Activated CD4-positive, alpha-beta T cell treated with anti-CD3 and anti-CD28 coated beads for 48 hours (primary cell): ENCODE data around the gene HIPK2.
"Not testable (repeated sequence)": the region's sequence is repeated elsewhere in the genome, so short reads cannot be mapped to it uniquely, and the experiment has no call there.

Experiments
- DNase-seq: peaks from one replicate; pipeline ENCODE4 v3.0.0-alpha.2; 2020

The HIPK2 gene

GRCh38 chr7:139559364-139560105, 218.3 kb downstream of the HIPK2 start:
- DNase-seq = no peak

GRCh38 chr7:139557857-139558581, 219.8 kb downstream of the HIPK2 start:
- no peak for DNase-seq

GRCh38 chr7:139553991-139554700, 223.7 kb downstream of the HIPK2 start:
- DNase-seq = not testable (repeated sequence)

GRCh38 chr7:139548302-139549028, 229.3 kb downstream of the HIPK2 start:
- no peak for DNase-seq

- no peak for DNase-seq
These were observed 233.2 kb downstream of the HIPK2 start for GRCh38 chr7:139544645-139545044.

- peak; percentile 18 for DNase-seq
These were observed 233.8 kb downstream of the HIPK2 start for GRCh38 chr7:139543801-139544603.

- DNase-seq = no peak
These were observed 235.3 kb downstream of the HIPK2 start for GRCh38 chr7:139542308-139543151.

GRCh38 chr7:139541600-139542307, 236.0 kb downstream of the HIPK2 start:
- DNase-seq = no peak

- no peak for DNase-seq
These were observed 237.6 kb downstream of the HIPK2 start for GRCh38 chr7:139540203-139540602.

- DNase-seq = no peak
These were observed 238.7 kb downstream of the HIPK2 start for GRCh38 chr7:139538881-139539635.

- no peak for DNase-seq
These were observed 241.6 kb downstream of the HIPK2 start for GRCh38 chr7:139536152-139536551.

- DNase-seq = no peak
These were observed 242.7 kb downstream of the HIPK2 start for GRCh38 chr7:139534966-139535651.

GRCh38 chr7:139534096-139534495, 243.7 kb downstream of the HIPK2 start:
- DNase-seq = no peak

- no peak for DNase-seq
These were observed 245.1 kb downstream of the HIPK2 start for GRCh38 chr7:139532636-139533155.

- no peak for DNase-seq
These were observed 246.7 kb downstream of the HIPK2 start for GRCh38 chr7:139531094-139531493.

- DNase-seq = no peak
These were observed 250.9 kb downstream of the HIPK2 start for GRCh38 chr7:139526578-139527544.

- DNase-seq = no peak
These were observed 252.0 kb downstream of the HIPK2 start for GRCh38 chr7:139525750-139526149.

GRCh38 chr7:139525239-139525638, 252.6 kb downstream of the HIPK2 start:
- DNase-seq = no peak
